GM03348 (cell line): Measurements from ENCODE around the gene HAL.
"Not testable (repeated sequence)": the region's sequence is repeated elsewhere in the genome, so short reads cannot be mapped to it uniquely, and the experiment has no call there.

Experiments
- DNase-seq: peaks from one replicate; pipeline ENCODE4 v3.0.0; 2012; ENCODE audit warnings: low spot score

Gene HAL

DNA sequence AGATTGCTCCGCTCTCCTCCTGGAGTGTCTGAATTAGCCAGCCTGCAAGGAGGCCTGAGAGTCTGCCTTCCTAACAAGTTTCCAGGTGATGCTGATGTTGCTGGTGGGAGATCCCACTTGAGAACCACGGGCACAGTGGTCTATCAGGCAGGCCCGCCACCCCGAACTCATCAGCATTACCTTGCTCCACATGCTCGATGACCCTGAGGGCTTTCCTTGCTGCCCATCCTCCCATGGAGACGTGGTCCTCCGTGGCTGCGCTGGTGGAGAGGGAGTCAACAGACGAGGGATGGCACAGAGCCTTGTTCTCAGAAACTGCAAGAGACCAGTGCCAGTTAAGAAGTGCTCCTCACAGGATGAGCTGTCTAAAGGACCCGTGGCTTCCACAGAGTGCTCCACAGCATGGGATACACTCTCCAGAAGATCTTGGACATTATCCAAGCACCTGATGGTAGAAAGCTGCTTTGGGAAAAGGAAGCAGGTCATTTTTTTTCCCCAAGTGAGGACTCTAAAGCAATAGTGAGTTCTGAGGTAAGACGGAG is 18.3 kb downstream of the HAL start:
- no peak for DNase-seq

DNA sequence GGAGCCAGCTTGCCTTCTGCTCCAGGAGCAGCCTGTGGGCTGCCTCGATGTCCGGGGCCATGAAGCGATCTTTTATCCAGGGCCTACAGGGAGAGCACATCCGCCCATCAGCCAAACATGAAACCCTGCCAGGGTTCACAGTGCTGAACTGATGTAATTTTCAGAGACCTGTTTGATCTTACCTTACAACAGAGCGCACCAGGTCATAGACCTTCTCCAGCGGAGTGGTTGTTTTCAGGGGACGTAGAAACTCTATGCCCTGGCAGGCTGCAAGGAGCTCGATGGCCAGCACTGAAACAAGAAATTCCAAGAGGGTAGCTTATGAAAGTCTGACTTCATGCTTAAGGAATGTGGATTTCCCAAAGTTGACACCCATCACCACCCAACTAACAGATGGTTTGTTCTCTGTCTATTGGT is 19.7 kb downstream of the HAL start:
- no peak for DNase-seq

DNA sequence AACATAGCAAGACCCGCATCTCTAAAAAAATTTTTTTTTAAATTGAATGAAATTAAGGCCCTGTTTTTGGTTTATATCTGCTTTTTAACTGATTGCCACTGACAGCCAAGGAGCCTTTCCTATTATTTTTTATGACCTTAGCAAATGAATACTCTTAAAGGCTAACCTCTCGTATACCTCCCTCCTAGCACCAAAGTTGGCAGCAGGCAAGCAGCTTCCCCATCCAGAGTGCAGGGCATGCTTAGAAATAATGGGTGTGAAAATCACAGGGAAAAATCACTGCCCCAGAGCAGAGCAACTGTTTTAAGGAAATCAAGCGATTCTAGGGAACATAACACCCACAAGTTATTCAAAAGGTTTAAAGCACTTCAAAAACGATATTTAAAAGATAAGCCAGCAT is 20.7 kb downstream of the HAL start:
- no peak for DNase-seq

DNA sequence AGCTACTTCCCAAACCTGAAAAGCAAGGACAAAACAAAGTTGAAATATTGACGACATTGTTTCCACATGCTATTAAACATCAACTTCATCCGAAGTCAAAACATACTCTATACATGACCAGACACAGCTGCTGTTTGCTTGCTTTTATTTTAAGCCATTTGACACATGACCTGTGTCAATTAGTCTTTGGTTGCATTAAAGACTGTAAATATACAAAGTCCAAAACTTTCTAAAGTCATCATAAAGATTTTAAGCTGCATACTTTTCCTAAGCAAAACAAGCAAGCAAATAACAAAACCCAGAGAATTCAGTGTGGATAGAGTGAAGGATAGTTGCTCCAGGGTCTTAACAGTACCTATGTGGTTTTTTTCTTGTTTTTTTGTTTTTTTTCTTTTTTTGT is 21.8 kb downstream of the HAL start:
- no peak for DNase-seq

DNA sequence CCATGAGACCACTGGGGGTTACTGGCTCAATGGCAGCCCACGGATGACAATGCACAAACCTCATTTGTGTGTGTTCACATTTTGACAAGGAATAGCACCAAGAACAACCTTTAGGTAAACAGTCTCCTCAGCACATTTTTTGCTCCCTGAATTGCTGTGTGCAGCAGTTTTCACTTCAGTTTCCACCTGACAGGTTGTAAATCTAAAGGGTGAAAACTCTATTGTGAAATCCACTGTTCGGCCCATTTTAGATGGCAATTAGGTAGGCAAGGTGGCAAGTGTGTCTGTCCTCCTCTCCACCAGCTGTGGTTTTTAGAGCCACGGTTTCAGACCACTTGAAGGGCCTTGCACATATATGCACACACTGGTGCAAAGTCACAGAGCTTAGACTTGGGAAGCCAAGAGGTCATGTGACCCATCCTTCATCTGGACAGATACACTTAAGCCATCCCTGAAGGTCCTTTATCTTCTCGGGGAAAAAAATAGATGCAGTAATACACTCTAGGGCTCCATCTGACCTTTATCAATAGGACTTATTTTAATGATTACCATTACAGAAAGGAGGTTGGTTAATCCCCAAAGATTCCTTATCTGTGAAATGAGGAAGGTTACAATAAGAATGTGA is 23.2 kb downstream of the HAL start:
- DNase-seq, result no peak

DNA sequence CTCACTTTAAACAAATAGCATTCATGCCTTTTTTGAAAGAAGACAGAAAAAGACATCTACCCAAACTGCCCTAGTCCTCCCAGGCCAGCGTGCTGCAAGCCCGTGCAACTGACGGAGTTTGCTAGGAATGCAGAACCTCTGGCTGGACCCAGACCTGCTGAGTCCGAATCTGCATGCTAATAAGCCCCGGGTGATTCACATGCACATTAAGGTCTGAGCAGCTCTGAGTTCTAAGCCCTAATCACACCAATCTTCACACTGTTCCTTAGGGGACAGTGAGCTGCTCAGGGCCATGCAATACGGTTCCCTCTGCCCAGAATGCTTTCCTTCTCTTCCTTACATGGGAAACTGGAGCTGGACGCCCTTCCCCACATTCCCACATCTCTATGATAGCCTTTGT is 25.2 kb downstream of the HAL start:
- no peak for DNase-seq

DNA sequence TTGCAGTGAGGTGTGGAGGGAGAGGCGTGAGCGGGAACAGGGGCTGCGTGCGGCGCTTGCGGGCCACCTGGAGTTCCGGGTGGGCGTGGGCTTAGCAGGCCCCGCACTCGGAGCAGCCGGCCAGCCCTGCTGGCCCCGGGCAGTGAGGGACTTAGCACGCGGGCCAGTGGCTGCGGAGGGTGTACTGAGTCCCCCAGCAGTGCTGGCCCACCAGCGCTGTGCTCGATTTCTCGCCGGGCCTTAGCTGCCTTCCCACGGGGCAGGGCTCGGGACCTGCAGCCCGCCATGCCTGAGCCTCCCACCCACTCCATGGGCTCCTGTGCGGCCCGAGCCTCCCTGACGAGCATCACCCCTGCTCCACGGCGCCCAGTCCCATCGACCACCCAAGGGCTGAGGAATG is 27.0 kb downstream of the HAL start:
- DNase-seq, result not testable (repeated sequence)

DNA sequence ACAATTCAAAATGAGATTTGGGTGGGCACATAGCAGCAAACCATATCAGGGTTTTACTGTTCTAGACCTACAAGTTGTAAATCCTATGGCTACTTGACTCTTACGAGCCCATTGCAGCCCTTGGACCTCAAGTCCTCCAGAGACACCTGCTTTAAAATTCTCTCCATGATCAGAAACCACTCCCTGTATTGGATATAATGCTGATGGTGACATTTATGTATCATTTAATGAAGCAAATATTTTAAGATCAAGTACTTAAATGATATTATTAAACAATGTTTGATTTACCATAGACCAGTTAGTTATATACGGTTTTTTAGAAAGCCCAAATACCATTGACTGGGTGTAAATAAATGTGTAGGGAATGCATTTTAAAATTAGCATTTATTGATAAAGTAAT is 28.8 kb downstream of the HAL start:
- no peak for DNase-seq

DNA sequence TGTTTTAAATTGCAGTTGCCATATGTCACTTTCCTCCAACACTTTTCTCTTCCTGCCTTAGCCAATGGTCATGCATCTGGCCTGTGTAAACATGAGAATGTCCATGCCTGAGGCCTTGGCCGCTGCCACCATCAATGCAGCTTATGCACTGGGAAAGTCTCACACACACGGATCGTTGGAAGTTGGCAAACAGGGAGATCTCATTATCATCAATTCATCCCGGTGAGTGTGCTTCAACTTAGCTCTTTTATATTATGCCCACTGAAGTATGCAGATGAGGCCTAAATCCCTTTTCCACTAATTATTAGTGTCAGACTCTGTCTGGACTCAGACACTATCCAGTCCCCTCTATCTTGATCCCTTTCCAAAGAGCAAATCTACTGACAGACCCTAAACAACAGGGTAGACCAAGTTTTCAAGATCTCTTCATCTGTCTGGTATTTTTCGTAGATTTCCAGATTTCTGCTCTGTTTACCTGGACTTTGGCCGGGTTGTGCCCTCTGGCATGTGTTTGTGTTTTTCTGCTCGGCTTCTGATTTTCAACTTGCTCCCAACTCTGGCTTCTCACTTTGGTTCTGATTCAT is 29.8 kb downstream of the HAL start:
- no peak for DNase-seq

DNA sequence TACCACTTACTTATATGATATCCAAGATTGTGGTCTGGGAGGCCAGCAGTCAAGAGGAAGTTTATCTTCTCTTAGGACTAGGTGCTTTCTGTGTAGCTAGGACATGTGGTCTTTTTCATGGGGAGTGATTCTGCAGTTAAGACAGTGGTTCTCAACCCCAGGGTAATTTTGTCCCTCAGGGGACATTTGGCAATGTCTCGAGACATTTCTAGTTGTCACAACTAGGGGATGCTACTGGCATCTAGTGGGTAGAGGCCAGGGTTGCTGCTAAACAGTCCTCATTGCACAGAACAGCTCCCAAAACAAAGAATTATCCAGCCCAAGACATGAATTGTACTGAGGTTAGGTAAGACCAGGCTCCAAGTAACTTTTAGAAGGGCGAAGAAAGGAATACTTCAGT is 33.0 kb downstream of the HAL start:
- DNase-seq, result no peak

DNA sequence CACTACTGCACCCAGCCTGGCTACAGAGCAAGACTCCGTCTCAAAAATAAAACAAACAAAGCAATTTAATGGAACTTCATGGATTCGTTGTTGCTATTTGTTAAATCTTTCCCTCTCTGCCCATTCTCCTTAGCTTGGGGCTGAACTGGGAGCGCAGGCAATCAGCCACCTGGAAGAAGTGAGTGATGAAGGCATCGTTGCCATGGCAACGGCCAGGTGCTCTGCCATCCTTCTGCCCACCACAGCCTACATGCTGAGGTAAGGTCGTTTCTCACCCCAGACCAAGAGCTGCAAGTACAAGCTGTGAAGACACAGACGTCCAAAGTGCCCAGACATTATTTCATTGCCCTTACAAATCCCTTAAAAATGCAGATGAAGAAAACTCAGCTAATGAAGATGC is 33.9 kb downstream of the HAL start:
- no peak for DNase-seq

DNA sequence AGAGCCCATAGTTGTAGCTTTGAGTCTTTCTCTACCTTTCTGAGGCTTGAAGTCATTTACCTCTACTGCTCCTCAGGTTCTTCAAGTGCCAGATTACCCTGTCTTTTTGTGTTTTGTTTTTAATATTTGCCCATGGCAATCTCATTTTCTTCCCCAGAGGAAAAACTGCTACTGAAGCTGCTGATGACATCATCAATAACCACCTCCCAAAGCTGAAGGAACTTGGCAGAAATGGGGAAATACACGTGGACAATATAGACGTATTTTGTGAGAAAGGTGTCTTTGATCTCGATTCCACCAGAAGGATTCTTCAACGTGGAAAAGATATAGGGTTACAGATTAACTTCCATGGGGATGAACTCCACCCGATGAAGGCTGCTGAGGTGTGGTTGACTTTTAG is 35.9 kb downstream of the HAL start:
- no peak for DNase-seq

DNA sequence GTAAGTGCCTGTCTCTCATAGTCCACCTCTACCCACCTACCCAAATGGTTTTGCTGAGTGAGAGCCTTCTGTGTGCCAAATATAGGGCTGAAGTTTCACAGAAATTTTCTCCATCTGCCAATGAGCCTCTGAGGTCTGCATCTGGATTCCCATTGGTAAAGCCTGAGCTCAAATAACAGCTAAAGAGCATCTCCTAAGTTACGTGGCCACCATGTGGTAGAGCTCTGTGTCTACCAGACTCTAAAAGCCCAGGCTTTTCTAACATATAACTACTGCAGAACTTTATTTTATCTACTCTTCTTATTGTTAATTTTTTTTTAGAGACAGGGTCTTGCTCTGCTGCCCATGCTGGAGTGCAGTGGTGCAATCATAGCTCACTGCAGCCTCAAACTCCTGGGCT is 37.0 kb downstream of the HAL start:
- no peak for DNase-seq

DNA sequence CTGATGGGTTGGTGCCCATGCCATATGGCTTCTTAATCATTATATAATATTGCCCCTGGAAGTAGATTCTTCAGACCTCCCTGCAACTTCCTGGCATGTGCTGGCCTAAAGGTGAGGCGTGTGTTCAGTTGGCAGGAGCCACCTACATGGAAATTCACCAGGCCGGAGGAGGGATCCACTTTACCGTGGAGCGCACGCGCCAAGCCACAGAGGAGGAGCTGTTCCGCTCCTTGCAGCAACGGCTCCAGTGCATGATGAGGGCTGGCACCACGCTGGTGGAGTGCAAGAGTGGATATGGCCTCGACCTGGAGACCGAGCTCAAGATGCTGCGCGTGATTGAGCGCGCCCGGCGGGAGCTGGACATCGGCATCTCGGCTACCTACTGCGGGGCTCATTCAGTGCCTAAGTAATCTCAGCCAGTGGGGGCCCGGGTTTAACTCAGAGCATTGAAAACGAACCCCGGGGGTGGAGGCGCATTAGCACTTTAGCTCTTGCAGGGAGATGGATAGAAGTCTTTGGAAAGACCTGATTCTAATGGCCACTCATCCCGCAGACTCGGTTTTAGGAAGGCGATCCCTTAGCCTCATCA is 39.5 kb downstream of the HAL start:
- no peak for DNase-seq

DNA sequence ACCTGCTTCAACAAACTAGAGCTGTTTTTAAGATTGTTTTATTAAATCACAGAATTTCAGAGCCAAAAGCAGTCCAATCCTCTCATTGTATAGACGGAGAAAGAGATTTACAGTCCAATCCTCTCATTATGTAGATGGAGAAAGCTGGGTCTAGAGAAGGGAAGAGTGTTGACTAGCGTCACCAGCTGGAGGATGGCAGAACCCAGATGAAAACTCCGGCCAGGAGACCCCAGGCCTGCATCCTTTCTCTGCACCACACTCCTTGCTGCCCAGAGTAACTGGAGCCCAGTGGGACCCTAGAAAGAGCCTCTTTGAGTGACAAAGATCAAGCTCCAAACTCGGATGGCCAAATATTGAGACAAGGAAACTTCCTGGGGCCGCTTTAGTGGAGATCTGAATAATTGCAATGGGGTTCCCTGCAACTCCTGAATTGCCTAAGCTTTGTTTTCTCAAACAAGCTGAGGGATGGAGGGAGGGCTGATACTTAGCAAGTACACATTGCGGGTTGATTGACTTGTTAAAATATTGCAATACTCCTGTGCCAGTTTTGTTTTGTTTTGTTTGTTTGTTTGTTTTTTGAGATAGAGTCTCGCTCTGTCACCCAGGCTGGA is 40.5 kb downstream of the HAL start:
- DNase-seq, result no peak

DNA sequence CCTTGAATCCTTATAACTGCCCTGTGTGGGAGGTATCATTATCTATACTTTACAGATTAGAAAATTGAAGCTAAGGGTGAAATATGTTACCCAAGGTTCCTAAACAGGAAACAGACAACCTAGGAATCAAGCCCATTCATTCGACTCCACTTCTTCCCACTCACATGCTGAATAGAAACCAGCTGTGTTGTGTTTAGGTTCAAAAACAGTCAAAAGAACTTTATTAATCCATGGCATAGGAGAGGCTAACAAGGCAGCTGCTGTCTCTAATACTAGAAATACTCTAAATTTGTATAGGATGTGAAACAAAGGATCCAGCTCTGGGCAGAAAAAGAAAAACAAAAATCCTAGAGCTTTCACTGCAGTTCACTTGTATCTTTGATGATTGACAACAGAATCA is 43.1 kb downstream of the HAL start:
- no peak for DNase-seq

DNA sequence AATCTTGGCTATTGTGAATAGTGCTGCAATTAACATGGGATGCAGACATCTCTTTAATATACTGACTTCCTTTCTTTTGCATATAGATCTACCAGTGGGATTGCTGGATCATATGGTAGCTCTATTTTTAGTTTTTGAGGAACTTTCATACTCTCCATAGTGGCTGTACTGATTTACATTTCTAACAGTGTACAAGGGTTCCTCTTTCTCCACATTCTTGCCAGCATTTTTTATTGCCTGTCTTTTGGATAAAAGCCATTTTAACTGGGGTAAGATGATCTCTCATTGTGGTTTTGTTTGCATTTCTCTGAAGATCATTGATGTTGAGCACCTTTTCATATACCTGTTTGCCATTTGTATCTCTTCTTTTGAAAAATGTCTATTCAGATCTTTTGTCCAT is 44.6 kb downstream of the HAL start:
- DNase-seq, result no peak

DNA sequence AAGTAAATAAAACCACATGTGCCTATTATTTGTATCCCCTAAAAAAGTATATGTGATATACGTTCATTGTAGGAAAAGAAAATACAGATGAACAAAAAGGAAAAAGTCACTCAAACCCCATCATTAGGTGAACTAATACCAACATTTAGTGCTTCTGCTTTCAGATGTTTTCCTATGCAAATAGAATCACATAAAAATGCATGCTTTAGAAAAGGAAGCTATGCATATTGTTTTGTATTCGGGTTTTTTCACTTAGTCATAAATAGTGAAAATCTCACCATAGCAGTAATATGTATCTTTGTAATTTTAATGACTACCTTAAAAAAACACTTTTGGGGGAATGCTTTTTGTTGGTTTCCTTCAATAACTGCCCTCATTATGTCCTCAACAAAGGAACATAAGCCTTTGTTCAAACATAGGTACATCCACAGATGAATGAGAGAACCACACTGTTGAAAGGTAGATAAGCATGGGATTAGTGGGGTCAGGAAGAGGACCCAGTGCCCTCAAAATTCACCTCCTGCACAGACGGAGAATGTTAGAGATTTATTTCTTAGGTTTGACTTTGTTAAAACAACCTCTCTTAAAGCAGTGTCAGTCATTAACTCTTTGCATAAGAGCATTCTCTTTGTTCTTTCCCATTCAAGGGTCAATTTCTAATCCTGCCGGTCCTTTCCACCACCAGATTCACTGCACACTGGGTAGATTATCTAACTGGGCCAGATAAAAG is 46.5 kb downstream of the HAL start:
- DNase-seq, result no peak

DNA sequence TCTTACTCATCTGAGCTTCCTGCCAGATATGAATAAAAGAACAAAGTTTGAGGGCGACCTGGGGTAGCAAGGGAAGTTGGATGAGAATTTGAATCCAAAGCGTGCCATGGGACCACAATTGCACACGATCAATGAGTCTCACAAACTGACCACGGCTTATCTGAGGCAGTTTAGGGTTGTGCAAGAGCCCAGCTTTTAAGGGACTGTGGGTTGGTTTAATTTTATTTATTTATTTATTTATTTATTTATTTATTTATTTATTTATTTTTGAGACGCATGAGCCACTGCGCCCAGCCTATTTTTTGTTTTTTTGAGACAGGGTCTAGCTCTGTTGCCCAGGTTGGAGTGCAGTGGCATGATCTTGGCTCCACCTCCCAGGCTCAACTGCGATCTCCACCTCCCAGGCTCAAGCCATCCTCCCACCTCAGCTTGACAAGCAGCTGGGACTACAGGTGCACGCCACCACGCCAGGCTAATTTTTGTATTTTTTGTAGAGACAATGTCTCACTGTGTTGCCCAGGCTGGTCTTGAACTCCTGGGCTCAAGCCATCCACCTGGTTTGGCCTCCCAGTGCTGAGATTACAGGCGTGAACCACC is 51.9 kb downstream of the HAL start:
- no peak for DNase-seq

DNA sequence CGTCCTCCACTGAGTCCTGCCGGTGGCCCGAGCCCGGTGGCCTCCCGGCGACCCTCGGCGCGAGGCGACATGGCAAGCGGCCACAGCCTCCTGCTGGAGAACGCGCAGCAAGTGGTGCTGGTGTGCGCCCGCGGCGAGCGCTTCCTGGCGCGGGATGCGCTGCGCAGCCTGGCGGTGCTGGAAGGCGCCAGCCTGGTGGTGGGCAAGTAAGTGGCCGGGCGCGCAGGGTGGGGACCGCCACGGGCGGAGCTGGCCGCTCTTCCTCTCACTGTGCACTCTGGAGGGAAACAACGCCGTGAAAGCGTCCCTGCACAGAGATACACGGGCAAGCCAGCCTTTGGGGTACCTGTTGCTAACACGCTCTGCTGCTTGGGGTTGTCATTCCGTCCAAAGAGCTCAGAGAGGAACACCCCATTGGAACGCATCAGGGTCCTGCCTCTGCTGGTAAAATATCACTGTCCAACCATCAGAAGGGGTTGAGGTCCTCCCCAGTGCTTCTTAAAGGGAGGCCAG is 52.8 kb downstream of the HAL start, which contains the start of gene AMDHD1:
AMDHD1 (plus strand) TSS at position 2 of the 513 bp plus-strand sequence; CDS start at position 70, 68 bp downstream.
- DNase-seq, result peak; percentile 63

DNA sequence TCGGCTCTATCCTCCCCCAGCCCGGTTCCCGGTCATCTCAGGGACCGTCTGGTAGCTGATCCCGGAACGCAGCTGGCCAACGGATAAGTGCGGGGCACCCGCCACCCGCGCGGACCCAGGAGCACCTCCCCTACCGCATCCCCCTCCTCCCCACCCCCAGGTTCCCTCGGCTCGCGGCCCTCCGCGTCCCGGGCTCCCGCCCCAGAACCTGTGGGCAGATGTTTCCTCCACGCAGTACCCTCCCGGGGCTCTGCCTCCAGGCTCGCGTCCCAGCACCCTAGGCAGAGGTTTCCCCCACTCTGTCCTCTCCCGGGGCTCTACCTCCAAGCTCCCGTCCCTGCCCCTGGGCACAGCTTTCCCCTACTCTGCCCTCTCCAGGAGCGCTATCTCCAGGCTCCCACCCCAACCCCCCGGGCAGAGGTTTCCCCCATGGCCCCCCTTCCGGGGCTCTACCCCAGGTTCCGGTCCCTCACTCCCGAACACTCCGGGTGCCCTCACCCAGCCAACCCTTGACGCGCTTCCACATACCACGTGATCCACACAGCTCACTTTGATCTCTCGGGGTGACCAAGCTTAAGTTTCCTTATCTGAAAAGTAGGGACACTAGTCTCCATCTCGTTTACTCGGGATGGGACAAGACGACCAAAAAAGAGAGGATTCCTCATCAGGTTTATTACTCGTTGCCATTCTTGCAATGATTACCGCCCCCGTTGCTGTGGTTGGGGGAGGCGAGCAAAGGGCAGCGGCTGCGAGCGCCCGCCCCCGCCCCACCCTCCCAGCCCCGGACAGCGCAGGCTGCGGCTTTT is 53.4 kb downstream of the HAL start, which contains the start of gene CCDC38:
CCDC38 (minus strand) TSS at position 91 of the 806 bp plus-strand sequence. CDS start 6,105 bp downstream, outside the sequence.
- DNase-seq, result peak; percentile 79
